ENCODE measurements around the gene IGSF8.

- TF ChIP-seq POLR2A (IDR thresholded peaks at IDR 0.05) (no peak), POLR2AphosphoS5 (IDR thresholded peaks at IDR 0.05) (no peak)
- TF ChIP-seq, protein P1, sequence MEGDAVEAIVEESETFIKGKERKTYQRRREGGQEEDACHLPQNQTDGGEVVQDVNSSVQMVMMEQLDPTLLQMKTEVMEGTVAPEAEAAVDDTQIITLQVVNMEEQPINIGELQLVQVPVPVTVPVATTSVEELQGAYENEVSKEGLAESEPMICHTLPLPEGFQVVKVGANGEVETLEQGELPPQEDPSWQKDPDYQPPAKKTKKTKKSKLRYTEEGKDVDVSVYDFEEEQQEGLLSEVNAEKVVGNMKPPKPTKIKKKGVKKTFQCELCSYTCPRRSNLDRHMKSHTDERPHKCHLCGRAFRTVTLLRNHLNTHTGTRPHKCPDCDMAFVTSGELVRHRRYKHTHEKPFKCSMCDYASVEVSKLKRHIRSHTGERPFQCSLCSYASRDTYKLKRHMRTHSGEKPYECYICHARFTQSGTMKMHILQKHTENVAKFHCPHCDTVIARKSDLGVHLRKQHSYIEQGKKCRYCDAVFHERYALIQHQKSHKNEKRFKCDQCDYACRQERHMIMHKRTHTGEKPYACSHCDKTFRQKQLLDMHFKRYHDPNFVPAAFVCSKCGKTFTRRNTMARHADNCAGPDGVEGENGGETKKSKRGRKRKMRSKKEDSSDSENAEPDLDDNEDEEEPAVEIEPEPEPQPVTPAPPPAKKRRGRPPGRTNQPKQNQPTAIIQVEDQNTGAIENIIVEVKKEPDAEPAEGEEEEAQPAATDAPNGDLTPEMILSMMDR (IDR thresholded peaks at IDR 0.05): no peak
Observed at GRCh38 chr1:160064746-160065145, 33.7 kb downstream of the IGSF8 start.
